Adipocyte (in vitro differentiated cells): Measurements from ENCODE around the gene CUL1.

Experiments used
- DNase-seq: peaks from one replicate; pipeline ENCODE4 v3.0.0-alpha.2; 2015; ENCODE audit warnings: low read depth
- H3K27me3 ChIP-seq: replicated peaks from 2 replicates; pipeline ENCODE4 v1.7.0; 2013; ENCODE audit warnings: mild to moderate bottlenecking, low read length, moderate library complexity; ENCODE audit not compliant: control insufficient read depth, insufficient read depth
- H3K36me3 ChIP-seq: 2 replicates; pipeline ENCODE4 v1.7.0; 2013; ENCODE audit warnings: low read length, mild to moderate bottlenecking, moderate library complexity; ENCODE audit not compliant: control insufficient read depth, insufficient read depth, severe bottlenecking
- H3K4me1 ChIP-seq: 2 replicates; pipeline ENCODE4 v1.7.0; 2013; ENCODE audit warnings: mild to moderate bottlenecking, low read length, moderate library complexity; ENCODE audit not compliant: control insufficient read depth, insufficient read depth
- H3K4me3 ChIP-seq: 2 replicates; pipeline ENCODE4 v1.7.0; 2013; ENCODE audit warnings: mild to moderate bottlenecking, low read length, moderate library complexity
- H3K9ac ChIP-seq: 2 replicates; pipeline ENCODE4 v1.7.0; 2013; ENCODE audit warnings: mild to moderate bottlenecking, low read length, moderate library complexity
- H3K9me3 ChIP-seq: 2 replicates; pipeline ENCODE4 v1.7.0; 2013; ENCODE audit warnings: mild to moderate bottlenecking, low read length, moderate library complexity; ENCODE audit not compliant: control insufficient read depth

Gene CUL1

DNA sequence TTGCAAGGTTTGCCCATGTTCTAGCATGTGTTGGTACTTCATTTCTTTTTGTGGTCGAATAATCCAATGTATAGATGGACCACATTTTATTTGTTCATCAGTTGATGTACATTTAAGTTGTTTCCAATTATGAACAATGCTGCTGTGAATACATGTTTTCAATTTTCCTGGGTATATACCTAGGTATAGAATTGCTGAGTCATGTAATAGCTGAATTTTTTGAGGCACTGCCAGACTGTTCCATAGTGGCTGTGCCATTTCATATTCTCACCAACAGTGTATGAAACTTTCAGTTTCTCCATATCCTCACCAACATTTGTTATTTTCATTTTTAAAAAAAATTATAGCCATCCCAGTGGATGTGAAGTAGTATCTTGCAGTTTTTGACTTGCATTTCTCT, 94.9 kb downstream of the CUL1 start:
- Histone ChIP-seq H3K4me3 (no peak overlapping the region), H3K4me1 (no peaks in the 10 kb centered on the region), H3K9ac (no peak overlapping the region), H3K27me3 (no peaks in the 10 kb centered on the region), H3K9me3 (no peaks in the 10 kb centered on the region), H3K36me3 (peaks cover 95% of the 10 kb centered on the region)
- DNase-seq, result peak; percentile 13

DNA sequence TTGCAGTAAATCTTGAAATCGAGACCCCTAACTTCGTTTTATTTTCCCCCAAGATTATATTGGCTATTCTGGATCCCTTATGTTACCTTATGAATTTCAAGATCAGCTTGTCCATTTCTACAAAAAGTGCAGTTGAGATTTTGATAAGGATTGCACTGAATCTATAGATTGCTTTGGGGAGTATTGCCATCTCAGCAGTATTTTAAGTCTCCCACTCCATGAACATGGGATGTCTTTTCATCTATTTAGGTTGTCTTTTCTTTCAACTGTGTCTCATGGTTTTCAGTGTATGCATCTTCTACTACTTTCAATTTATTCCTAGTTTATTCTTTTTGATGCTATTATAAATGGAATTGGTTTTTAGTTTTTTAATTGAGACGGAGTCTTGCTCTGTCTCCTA, 95.8 kb downstream of the CUL1 start:
- Histone ChIP-seq H3K36me3 (peaks cover 95% of the 10 kb centered on the region), H3K9ac (no peak overlapping the region), H3K9me3 (no peaks in the 10 kb centered on the region), H3K4me3 (no peak overlapping the region), H3K27me3 (no peaks in the 10 kb centered on the region), H3K4me1 (no peaks in the 10 kb centered on the region)
- no peak for DNase-seq

DNA sequence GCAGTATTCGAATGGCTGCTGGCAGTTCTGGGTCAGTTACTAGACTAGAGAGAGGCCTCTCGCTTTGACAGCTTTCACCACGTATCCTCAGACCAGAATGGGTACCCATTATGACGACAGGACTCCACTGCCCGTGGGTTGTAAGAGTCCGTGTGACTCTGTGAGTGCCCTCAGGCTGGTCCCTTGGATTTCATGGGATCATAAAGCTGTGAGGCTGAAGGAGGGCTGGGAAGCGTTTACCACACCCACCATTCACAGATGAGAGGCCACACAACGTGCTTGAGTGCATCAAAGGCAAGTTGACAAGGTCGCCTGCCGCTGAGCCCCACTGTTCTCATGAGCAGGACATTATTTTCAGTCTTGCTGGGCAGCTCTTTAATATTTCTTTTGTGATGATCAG, 98.1 kb downstream of the CUL1 start:
- Histone ChIP-seq H3K36me3 (peaks cover 95% of the 10 kb centered on the region), H3K4me1 (no peaks in the 10 kb centered on the region), H3K9me3 (no peaks in the 10 kb centered on the region), H3K27me3 (no peaks in the 10 kb centered on the region), H3K4me3 (no peak overlapping the region), H3K9ac (no peak overlapping the region)
- no peak for DNase-seq

DNA sequence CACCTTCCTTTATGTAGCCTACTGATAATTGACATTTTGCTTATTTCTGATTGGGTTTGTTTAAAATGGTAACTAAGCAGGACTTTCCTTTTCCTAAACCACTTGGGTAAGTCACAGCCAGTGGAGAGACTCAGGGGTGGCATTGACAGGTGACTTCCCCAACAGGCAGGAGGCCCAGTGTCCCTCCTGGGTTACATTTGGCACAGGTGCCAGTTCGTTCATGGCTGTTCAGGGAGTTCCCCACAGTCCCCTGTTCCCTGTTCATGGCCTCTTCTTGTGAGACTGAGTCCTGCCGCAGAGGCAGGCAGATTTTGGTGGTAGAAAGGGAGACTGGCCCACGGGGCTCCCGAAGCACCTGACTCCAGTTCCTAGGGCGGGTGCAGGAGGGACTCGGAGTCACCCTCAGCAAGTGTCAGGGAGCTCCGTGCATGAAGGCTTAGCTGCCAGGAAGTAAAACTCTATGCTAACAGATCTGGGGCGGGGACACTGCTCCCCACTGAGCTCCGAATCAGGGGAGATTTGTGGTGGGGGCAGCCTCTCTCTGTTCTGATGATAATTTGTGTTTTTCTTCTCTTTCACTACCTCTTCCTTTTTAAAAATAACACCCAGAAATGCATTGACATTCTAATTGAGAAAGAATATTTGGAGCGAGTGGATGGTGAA, 101.3 kb downstream of the CUL1 start:
- DNase-seq, result no peak
- no peaks in the 10 kb centered on the region for H3K9me3 ChIP-seq
- no peaks in the 10 kb centered on the region for H3K4me1 ChIP-seq
- H3K27me3 ChIP-seq, result no peaks in the 10 kb centered on the region
- H3K9ac ChIP-seq, result no peak overlapping the region
- H3K4me3 ChIP-seq, result no peak overlapping the region
- H3K36me3 ChIP-seq, result peaks cover 73% of the 10 kb centered on the region

DNA sequence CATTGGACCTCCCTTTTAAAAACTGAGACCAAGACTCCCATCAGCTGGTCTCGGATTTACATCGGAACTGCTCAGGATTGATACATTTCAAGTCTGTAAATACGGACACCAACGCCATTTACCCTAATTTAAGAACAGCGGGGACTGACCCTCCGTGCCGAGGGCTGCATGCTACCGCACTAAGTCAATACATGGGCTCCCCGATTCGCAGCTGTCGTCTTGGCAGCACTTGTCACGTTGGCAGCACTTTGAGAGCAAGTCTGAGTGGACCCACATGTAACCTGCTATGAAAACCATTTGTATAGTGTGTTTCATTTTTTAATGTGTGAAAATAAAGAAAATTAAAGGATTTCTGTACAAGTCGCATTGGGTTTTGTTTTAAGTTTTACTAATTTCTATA, 102.0 kb downstream of the CUL1 start:
- Histone ChIP-seq H3K9ac (no peak overlapping the region), H3K4me3 (no peak overlapping the region), H3K4me1 (no peaks in the 10 kb centered on the region), H3K36me3 (peaks cover 69% of the 10 kb centered on the region), H3K27me3 (no peaks in the 10 kb centered on the region), H3K9me3 (no peaks in the 10 kb centered on the region)
- DNase-seq, result no peak

DNA sequence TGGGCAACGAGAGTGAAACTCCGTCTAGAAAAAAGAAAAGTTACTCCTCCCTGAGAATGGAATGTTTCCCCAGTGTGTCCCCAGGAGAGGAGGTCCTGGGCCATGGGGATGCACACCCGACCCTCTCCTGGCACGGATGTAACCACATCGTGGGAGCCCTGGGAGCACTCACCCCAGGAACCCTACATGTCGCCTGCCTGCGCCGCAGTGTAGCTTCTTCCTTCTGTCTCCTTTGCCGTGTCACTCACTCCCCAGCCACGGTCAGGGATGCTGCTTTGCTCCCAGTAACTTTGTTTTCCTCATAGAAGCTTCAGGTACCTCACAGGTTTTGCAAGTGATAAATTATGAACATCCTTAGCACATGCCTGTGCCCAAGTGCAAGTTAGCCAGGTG, 103.4 kb downstream of the CUL1 start:
- Histone ChIP-seq H3K27me3 (no peaks in the 10 kb centered on the region), H3K9me3 (no peaks in the 10 kb centered on the region), H3K36me3 (peaks cover 61% of the 10 kb centered on the region), H3K4me3 (no peak overlapping the region), H3K4me1 (no peaks in the 10 kb centered on the region), H3K9ac (no peak overlapping the region)
- no peak for DNase-seq

DNA sequence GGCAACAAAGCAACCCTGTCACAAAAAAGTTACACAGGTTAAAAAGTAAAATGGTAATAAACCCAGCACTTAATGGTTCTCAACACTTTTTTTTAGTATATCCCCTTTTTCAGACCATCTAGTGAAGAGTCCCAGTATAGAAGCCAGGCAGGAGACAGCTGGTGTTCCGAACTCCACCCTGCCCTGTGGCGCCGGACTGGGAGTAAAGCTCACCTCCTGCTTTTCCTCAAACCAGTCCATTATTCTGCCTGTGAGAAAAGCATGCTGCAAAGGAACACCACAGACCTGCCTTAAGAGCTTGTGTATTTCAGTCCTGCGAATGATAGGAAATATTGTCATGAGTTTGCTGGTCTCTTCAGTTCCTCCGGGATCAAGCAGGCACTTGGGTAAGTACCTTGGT, 104.4 kb downstream of the CUL1 start:
- Histone ChIP-seq H3K9me3 (no peaks in the 10 kb centered on the region), H3K36me3 (peaks cover 51% of the 10 kb centered on the region), H3K9ac (no peak overlapping the region), H3K4me1 (no peaks in the 10 kb centered on the region), H3K27me3 (no peaks in the 10 kb centered on the region), H3K4me3 (no peak overlapping the region)
- DNase-seq, result no peak

DNA sequence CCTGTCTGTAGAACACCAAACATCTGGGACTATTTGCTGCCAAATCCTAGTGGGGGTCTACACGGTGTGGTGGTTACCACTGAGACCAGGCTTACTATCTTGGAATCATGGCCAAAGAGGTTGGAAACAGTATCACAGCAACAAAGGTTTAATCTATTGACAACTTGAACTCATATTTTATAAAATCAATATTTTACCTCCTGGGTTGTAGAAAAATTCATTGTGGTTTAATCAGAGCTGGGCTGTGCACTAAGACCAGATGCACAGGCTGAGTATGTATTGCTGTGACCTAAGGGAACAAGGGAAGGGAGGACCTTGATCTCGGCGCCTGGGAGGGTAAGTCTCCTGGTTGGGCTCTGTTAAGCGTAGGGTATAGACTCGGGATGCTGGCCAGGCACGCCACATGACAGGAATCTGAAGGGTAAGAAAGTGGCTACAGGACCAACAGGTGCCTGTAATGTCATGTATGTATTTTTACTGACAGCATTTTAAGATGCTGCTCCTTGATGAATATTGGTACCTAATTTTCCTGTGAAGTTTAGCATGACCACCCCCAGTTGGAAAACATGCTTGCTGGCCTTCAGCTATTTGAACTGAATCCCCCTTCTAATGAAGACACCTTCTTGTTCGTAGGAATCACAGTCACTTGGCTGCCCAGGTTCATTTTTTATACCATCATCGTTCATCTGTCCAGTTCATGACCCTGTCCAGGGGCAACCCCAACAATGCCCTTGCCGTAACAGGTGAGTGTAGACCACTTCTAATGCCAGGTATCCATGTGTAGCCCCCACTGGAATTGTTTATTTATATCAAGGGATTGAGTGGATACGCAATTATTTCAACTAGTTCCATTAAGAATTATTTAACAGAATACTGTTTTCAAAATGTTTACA, 105.9 kb downstream of the CUL1 start:
- DNase-seq, result no peak
- Histone ChIP-seq H3K4me1 (no peaks in the 10 kb centered on the region), H3K36me3 (peaks cover 36% of the 10 kb centered on the region), H3K27me3 (no peaks in the 10 kb centered on the region), H3K9ac (no peak overlapping the region), H3K4me3 (no peak overlapping the region), H3K9me3 (no peaks in the 10 kb centered on the region)

DNA sequence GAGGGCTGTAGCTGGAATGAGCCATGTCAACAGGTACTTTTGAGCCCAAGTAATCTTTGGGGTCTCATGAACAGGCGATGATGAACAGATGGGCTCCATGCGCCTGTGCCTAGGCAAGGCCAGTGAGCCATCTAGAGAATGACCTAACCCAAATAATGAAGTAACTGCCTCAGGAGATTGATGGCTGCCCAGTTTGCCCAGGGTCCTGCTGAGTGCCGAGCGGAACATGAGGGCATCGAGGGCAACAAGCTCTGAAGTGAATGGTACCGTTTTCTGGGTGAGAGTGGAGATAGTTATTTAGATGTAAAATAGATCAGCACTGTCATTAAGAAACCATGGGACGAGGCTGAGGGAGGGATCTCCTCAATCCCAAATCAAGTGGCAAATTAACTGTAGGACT, 107.5 kb downstream of the CUL1 start:
- peaks cover 7% of the 10 kb centered on the region for H3K4me1 ChIP-seq
- H3K27me3 ChIP-seq, result no peaks in the 10 kb centered on the region
- H3K36me3 ChIP-seq, result peaks cover 20% of the 10 kb centered on the region
- H3K4me3 ChIP-seq, result no peak overlapping the region
- H3K9me3 ChIP-seq, result no peaks in the 10 kb centered on the region
- no peak for DNase-seq
- no peak overlapping the region for H3K9ac ChIP-seq

DNA sequence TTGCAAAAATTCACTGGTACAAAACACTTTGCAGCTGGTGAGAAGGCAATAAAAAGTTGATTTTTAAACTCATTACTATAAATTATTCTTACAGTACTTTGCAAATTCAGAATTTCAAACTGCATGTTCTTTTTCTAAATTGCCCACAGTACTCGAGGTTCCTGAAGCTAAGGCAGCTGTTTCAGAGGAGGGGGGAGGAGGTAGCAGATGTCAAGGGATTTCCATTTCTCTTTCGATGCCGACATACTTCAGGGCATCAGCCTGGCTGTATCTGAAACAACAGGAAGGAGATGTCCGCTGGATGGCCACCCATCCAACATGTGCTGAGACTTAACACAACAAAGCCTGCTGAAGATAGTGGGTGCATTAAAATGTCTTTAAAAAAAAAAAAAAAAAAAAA, 108.7 kb downstream of the CUL1 start:
- Histone ChIP-seq H3K4me1 (peaks cover 7% of the 10 kb centered on the region), H3K9me3 (no peaks in the 10 kb centered on the region), H3K27me3 (no peaks in the 10 kb centered on the region), H3K4me3 (no peak overlapping the region), H3K9ac (no peak overlapping the region), H3K36me3 (peaks cover 9% of the 10 kb centered on the region)
- DNase-seq, result no peak

DNA sequence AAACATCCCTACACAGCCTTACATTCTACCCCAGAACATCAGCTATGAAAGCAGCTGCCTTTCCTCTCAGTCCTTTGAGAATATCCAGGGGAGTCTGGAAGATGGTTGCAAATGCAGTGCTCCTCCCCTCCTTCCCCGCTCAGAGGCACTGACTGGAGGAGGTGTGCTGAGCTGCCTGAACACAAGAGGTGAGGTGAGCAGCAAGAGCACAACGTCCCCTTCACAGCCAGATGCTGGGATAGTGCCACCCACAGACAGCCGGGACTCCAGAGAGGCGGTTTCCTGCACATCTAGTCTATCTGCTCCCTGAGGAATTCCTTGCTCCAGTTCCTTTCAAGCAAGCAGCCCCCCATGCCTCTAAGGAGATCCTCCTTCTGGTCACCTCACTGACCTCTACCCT, 111.2 kb downstream of the CUL1 start:
- H3K9me3 ChIP-seq, result no peaks in the 10 kb centered on the region
- no peak overlapping the region for H3K4me3 ChIP-seq
- no peaks in the 10 kb centered on the region for H3K27me3 ChIP-seq
- peaks cover 7% of the 10 kb centered on the region for H3K4me1 ChIP-seq
- no peak for DNase-seq
- H3K9ac ChIP-seq, result no peak overlapping the region
- H3K36me3 ChIP-seq, result peaks cover 6% of the 10 kb centered on the region
